Measurements from ENCODE around the gene ST3GAL5.
"Not testable (repeated sequence)": the region's sequence is repeated elsewhere in the genome, so short reads cannot be mapped to it uniquely, and the experiment has no call there.

The ST3GAL5 gene

GRCh38 chr2:85907671-85908157, 18.9 kb upstream of the ST3GAL5 start:
- Mint-ChIP-seq H3K4me3 (no peak overlapping the region), H3K27me3 (no peaks in the 10 kb centered on the region), H3K9me3 (no peaks in the 10 kb centered on the region), H3K27ac (no peak overlapping the region), H3K36me3 (ENCODE audit: low read depth) (no peaks in the 10 kb centered on the region), H3K4me1 (ENCODE audit: low read depth) (no peaks in the 10 kb centered on the region)

- H3K4me1 Mint-ChIP-seq (ENCODE audit: low read depth): no peaks in the 10 kb centered on the region
- H3K36me3 Mint-ChIP-seq (ENCODE audit: low read depth): no peaks in the 10 kb centered on the region
- no peak overlapping the region for H3K4me3 Mint-ChIP-seq
- H3K27ac Mint-ChIP-seq: no peak overlapping the region
- H3K27me3 Mint-ChIP-seq: no peaks in the 10 kb centered on the region
- H3K9me3 Mint-ChIP-seq: no peaks in the 10 kb centered on the region
Measured at GRCh38 chr2:85906748-85907147, 18.0 kb upstream of the ST3GAL5 start.

DNA sequence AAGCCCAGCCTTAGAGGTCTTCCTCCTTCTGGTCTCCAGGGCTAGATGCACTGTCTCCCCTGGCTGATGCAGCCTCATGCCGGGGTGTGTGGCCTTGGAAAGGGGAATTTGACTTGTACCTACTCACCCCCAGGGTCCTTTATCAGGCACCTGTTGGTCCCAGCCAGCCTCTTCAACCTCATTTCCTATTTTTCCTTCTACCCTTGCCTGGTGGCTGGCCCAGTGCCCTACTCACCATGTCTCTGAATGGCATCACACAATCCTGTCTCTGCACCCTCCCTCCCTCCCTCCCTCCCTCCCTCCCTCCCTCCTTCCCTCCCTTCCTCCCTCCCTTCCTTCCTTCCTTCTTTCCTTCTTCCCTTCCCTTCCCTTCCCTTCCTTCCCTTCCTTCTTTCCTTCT, 17.1 kb upstream of the ST3GAL5 start:
- Mint-ChIP-seq H3K9me3 (no peaks in the 10 kb centered on the region), H3K36me3 (ENCODE audit: low read depth) (no peaks in the 10 kb centered on the region), H3K4me3 (no peak overlapping the region), H3K27ac (no peak overlapping the region), H3K4me1 (ENCODE audit: low read depth) (peaks cover 3% of the 10 kb centered on the region), H3K27me3 (no peaks in the 10 kb centered on the region)

GRCh38 chr2:85905187-85905666, 16.4 kb upstream of the ST3GAL5 start:
- H3K9me3 Mint-ChIP-seq: no peaks in the 10 kb centered on the region
- no peak overlapping the region for H3K27ac Mint-ChIP-seq
- no peaks in the 10 kb centered on the region for H3K36me3 Mint-ChIP-seq (ENCODE audit: low read depth)
- H3K4me3 Mint-ChIP-seq: no peak overlapping the region
- no peaks in the 10 kb centered on the region for H3K27me3 Mint-ChIP-seq
- H3K4me1 Mint-ChIP-seq (ENCODE audit: low read depth): peaks cover 5% of the 10 kb centered on the region

- Mint-ChIP-seq H3K4me1 (ENCODE audit: low read depth) (peaks cover 18% of the 10 kb centered on the region), H3K4me3 (no peak overlapping the region), H3K36me3 (ENCODE audit: low read depth) (no peaks in the 10 kb centered on the region), H3K27me3 (no peaks in the 10 kb centered on the region), H3K9me3 (no peaks in the 10 kb centered on the region), H3K27ac (no peak overlapping the region)
Measured at GRCh38 chr2:85903849-85904248, 15.1 kb upstream of the ST3GAL5 start.

DNA sequence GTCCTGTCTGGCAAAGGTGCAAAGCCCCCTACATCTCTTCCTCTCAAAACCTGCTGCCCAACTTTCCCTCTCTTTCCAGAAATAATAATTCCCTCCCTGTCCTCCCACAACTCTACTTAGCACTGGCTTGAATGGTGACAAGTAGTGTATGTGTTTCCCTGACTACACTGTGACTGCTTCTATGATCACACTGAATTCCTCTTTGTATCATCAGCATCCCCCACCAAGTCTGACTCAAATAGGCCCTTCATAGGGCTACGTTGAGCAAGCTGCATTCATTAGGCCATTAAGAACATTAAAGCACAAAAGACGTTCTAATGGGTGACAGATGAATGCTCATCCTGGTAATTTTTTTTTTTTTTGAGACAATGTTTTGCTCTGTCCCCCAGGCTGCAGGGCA, 13.7 kb upstream of the ST3GAL5 start:
- no peaks in the 10 kb centered on the region for H3K9me3 Mint-ChIP-seq
- H3K27ac Mint-ChIP-seq: no peak overlapping the region
- H3K27me3 Mint-ChIP-seq: no peaks in the 10 kb centered on the region
- peaks cover 4% of the 10 kb centered on the region for H3K36me3 Mint-ChIP-seq (ENCODE audit: low read depth)
- peaks cover 26% of the 10 kb centered on the region for H3K4me1 Mint-ChIP-seq (ENCODE audit: low read depth)
- H3K4me3 Mint-ChIP-seq: no peak overlapping the region

DNA sequence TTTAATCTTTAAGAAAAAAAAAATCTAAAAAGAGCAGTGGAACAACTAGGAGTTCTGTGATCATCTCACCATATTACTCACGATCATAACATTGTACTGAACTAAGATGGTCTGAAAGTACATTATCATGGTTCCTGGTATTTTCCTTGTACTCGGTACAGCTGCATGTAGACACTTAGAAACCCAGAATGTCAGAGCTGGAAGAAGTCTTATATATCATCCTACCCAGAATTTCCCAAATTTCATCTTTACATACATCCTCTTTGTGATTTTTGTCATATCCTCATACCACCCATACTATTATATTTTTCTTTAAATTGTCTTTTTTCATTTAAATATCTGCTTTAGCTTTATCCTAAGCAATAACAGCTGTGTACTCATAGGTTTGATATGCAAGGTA, 12.4 kb upstream of the ST3GAL5 start:
- Mint-ChIP-seq H3K4me3 (no peak overlapping the region), H3K27ac (no peak overlapping the region), H3K9me3 (no peaks in the 10 kb centered on the region), H3K27me3 (no peaks in the 10 kb centered on the region), H3K4me1 (ENCODE audit: low read depth) (peaks cover 26% of the 10 kb centered on the region), H3K36me3 (ENCODE audit: low read depth) (peaks cover 7% of the 10 kb centered on the region)

GRCh38 chr2:85900366-85900765, 11.6 kb upstream of the ST3GAL5 start:
- no peaks in the 10 kb centered on the region for H3K9me3 Mint-ChIP-seq
- H3K4me3 Mint-ChIP-seq: no peak overlapping the region
- H3K27me3 Mint-ChIP-seq: no peaks in the 10 kb centered on the region
- H3K27ac Mint-ChIP-seq: no peak overlapping the region
- peaks cover 26% of the 10 kb centered on the region for H3K4me1 Mint-ChIP-seq (ENCODE audit: low read depth)
- peaks cover 7% of the 10 kb centered on the region for H3K36me3 Mint-ChIP-seq (ENCODE audit: low read depth)

DNA sequence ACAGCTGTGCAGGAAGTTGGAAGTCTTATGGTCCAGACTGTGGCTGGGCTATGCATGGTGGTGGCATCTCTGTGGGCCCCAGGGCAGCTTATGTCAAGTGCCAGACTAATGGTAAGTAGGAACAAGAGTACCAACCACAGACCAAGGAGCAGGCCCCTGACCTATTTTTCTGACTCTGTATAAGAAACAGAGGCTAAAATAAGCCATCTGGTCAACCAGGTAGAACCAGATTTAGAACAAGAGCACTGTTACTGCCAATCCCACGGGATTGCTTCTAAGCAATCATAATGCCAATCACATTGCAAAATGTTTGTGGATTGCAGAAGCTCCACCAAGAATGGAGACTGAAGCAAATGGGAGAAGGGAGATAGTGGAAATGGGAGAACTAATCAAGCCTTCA, 11.1 kb upstream of the ST3GAL5 start:
- peaks cover 5% of the 10 kb centered on the region for H3K9me3 Mint-ChIP-seq
- no peak overlapping the region for H3K4me3 Mint-ChIP-seq
- H3K27me3 Mint-ChIP-seq: no peaks in the 10 kb centered on the region
- H3K4me1 Mint-ChIP-seq (ENCODE audit: low read depth): peaks cover 26% of the 10 kb centered on the region
- H3K27ac Mint-ChIP-seq: no peak overlapping the region
- peaks cover 12% of the 10 kb centered on the region for H3K36me3 Mint-ChIP-seq (ENCODE audit: low read depth)

DNA sequence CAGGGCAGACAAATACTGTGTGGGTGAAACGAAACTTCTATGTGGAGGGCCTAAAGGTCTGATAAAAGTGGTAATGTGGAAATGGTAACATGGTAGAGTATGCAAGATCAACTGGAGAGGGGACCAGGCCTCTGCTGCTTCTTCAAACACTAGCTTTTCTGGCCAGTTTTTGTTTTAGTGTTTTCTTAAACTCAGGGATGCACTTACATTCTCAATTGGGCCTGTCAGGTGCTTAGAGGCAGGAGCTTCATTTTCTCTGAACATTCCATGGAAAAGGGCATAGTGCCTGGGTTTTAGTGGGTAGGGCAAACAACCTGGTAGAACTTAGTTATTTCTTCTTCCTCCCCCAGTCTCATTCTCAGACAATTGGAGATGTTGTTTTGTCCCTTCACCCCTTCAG, 10.5 kb upstream of the ST3GAL5 start:
- Mint-ChIP-seq H3K4me3 (no peak overlapping the region), H3K36me3 (ENCODE audit: low read depth) (peaks cover 12% of the 10 kb centered on the region), H3K27ac (no peak overlapping the region), H3K9me3 (peaks cover 6% of the 10 kb centered on the region), H3K4me1 (ENCODE audit: low read depth) (peaks cover 27% of the 10 kb centered on the region), H3K27me3 (no peaks in the 10 kb centered on the region)

GRCh38 chr2:85898881-85899280, 10.1 kb upstream of the ST3GAL5 start:
- no peaks in the 10 kb centered on the region for H3K27me3 Mint-ChIP-seq
- no peak overlapping the region for H3K27ac Mint-ChIP-seq
- H3K4me3 Mint-ChIP-seq: no peak overlapping the region
- peaks cover 29% of the 10 kb centered on the region for H3K4me1 Mint-ChIP-seq (ENCODE audit: low read depth)
- peaks cover 6% of the 10 kb centered on the region for H3K9me3 Mint-ChIP-seq
- peaks cover 12% of the 10 kb centered on the region for H3K36me3 Mint-ChIP-seq (ENCODE audit: low read depth)

DNA sequence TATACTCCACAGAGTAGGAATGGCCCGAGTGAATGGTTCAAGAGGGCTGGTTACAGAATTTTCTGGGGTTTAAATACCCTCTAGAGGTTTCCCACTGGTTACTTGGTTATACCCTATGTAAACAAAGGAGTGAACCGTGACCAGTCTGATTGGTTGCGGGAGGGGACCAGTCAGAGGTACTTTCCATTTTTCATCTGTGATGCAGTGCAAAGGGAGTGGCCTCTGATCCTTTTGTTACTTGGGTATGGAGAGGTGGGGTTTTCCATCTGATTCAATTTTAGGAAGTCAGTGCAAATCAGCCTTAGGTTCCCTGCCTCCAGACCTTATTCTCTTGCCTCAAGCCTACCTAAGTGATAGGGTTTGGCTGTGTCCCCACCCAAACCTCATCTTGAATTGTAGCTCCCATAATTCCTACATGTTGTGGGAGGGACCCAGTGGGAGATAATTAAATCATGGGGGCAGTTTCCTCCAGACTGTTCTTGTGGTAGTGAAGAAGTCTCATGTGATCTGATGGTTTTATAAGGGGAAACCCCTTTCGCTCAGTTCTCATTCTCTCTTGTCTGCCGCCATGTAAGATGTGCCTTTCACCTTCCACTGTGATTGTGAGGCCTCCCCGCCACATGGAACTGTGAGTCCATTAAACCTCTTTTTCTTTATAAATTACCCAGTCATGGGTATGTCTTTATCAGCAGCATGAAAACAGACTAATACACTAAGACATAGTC, 5.9 kb upstream of the ST3GAL5 start:
- not testable (repeated sequence) for H3K9me3 Mint-ChIP-seq, H3K27me3 Mint-ChIP-seq, H3K27ac Mint-ChIP-seq, H3K4me3 Mint-ChIP-seq
- Mint-ChIP-seq H3K4me1 (ENCODE audit: low read depth) (peaks cover 51% of the 10 kb centered on the region), H3K36me3 (ENCODE audit: low read depth) (peaks cover 12% of the 10 kb centered on the region)

GRCh38 chr2:85893428-85894258, 4.9 kb upstream of the ST3GAL5 start:
- Mint-ChIP-seq H3K27me3 (no peaks in the 10 kb centered on the region), H3K36me3 (ENCODE audit: low read depth) (peaks cover 12% of the 10 kb centered on the region), H3K4me3 (no peak overlapping the region), H3K9me3 (peaks cover 6% of the 10 kb centered on the region), H3K27ac (no peak overlapping the region), H3K4me1 (ENCODE audit: low read depth) (peaks cover 46% of the 10 kb centered on the region)

- H3K27ac Mint-ChIP-seq: no peak overlapping the region
Measured at GRCh38 chr2:85892216-85892944, 3.6 kb upstream of the ST3GAL5 start.

More at GRCh38 chr2:85892216-85892944, 3.6 kb upstream of the ST3GAL5 start:
- H3K27me3 Mint-ChIP-seq: no peaks in the 10 kb centered on the region
- no peak overlapping the region for H3K4me3 Mint-ChIP-seq
- H3K4me1 Mint-ChIP-seq (ENCODE audit: low read depth): peaks cover 47% of the 10 kb centered on the region
- H3K36me3 Mint-ChIP-seq (ENCODE audit: low read depth): peaks cover 7% of the 10 kb centered on the region
- H3K9me3 Mint-ChIP-seq: peaks cover 6% of the 10 kb centered on the region
